A549 (cell line): Measurements from ENCODE around the gene GMDS.

Experiments
- CHD2 ChIP-seq: fragments of 150-350 bp; IDR thresholded peaks from 2 replicates; pipeline ENCODE4 v1.6.1; 2014; ENCODE audit warnings: low read length; ENCODE audit not compliant: partially characterized antibody
- CTCF ChIP-seq: fragments of >200 bp; sonication (Bioruptor Twin); formaldehyde crosslinking; IDR thresholded peaks from 3 replicates; pipeline ENCODE4 v1.5.1; 2016
- EP300 ChIP-seq, 2 experiments: fragments of >200 bp; sonication (Bioruptor Twin); formaldehyde crosslinking; IDR thresholded peaks; 2 replicates in 1 of 2; 3 replicates in 1 of 2; pipeline ENCODE4 v1.6.1; 2016 to 2017
- MYC ChIP-seq: IDR thresholded peaks from 2 replicates; pipeline ENCODE4 v1.6.1; 2012; ENCODE audit warnings: mild to moderate bottlenecking, inconsistent platforms, low read length, improper control_type of control experiment, borderline replicate concordance

GRCh38 chr6:1720620-1721322, 524.6 kb downstream of the GMDS start:
- no peak for TF ChIP-seq EP300 (IDR thresholded peaks at IDR 0.05)
- no peak for TF ChIP-seq CTCF
- TF ChIP-seq CHD2 = no peak
- no peak for TF ChIP-seq MYC
